Endothelial cell of umbilical vein (primary cell): Measurements from ENCODE around the gene PDSS2. TPM values are rescaled to one million over a fixed set of nuclear protein-coding genes. Genes with fewer than 3 reads are reported as not detected.
A peak's percentile ranks its signal among the peaks of the same experiment; 100 is the strongest.

Experiments
- BruUV-seq: library from RNA; stranded (reverse); fragments of 400-500 nt; replicated peaks from 2 replicates; lab custom pipeline; 2021; lab: Mats Ljungman, UMichigan
- CTCF ChIA-PET: fragments of 300-600, 350-600 bp; sonication (Branson Sonifier 250); formaldehyde crosslinking; loops from one replicate; lab custom pipeline; 2021; ENCODE audit warnings: antibody characterized with exemption, inconsistent platforms; lab: Charles Lee
- POLR2A ChIA-PET: fragments of 300-600, 350-600 bp; sonication (Branson Sonifier 250); formaldehyde crosslinking; loops from one replicate; lab custom pipeline; 2021; ENCODE audit warnings: antibody characterized with exemption, inconsistent platforms; lab: Charles Lee
- DNase-seq: peaks from one replicate; pipeline ENCODE4 v3.0.0-alpha.2; 2011; ENCODE audit warnings: low read depth, low spot score
- FAIRE-seq: peaks from 2 replicates; lab custom pipeline; 2011; peaks lifted over from hg19 to GRCh38; lab: Jason Lieb, UNC
- H2AFZ ChIP-seq: 2 replicates; pipeline ENCODE4 v1.6.0; 2012; ENCODE audit warnings: low read depth, low read length, control low read depth, inconsistent platforms
- H3K27ac ChIP-seq: 2 replicates; pipeline ENCODE4 v1.5.1; 2011; ENCODE audit warnings: low read depth, mild to moderate bottlenecking, control low read depth, low read length, moderate library complexity; ENCODE audit not compliant: insufficient read depth
- H3K27me3 ChIP-seq, 2 experiments: 2 replicates each; pipeline versions ENCODE4 v1.6.0 to v1.6.1; 2011; ENCODE audit warnings: low read length in 2 of 2, mixed read lengths in 1 of 2; ENCODE audit not compliant: control insufficient read depth in 2 of 2, insufficient read depth in 2 of 2
- H3K36me3 ChIP-seq, 2 experiments: 2 replicates in 1 of 2; 3 replicates in 1 of 2; pipeline ENCODE4 v1.5.1; 2011; ENCODE audit warnings: low read length in 2 of 2, mild to moderate bottlenecking in 1 of 2, moderate library complexity in 1 of 2; ENCODE audit not compliant: control insufficient read depth in 2 of 2, insufficient read depth in 2 of 2; ENCODE audit errors: extremely low read depth in 1 of 2
- H3K4me1 ChIP-seq: 3 replicates; pipeline ENCODE4 v1.5.1; 2011; ENCODE audit warnings: mild to moderate bottlenecking, low read length; ENCODE audit not compliant: control insufficient read depth, insufficient read depth; ENCODE audit errors: extremely low read depth
- H3K4me2 ChIP-seq: 2 replicates; pipeline ENCODE4 v1.6.1; 2011; ENCODE audit warnings: low read length, control low read depth, mixed read lengths; ENCODE audit not compliant: insufficient read depth
- H3K4me3 ChIP-seq, 3 experiments: fragments of 200-600 bp in 1 of 3; sonication (generic), shearing (Covaris generic) in 1 of 3; replicated peaks in 1 of 3; 2 replicates each; pipeline ENCODE4 v1.5.1; 2011 to 2016; ENCODE audit warnings: control low read depth in 3 of 3, low read length in 3 of 3, mild to moderate bottlenecking in 2 of 3, inconsistent platforms in 1 of 3, low read depth in 1 of 3, moderate library complexity in 1 of 3; ENCODE audit not compliant: insufficient read depth in 1 of 3
- H3K79me2 ChIP-seq: 2 replicates; pipeline ENCODE4 v1.6.0; 2012; ENCODE audit warnings: low read length, inconsistent platforms; ENCODE audit not compliant: control insufficient read depth, insufficient read depth
- H3K9ac ChIP-seq: replicated peaks from 2 replicates; pipeline ENCODE3; 2011; ENCODE audit warnings: low read length, control low read depth; ENCODE audit not compliant: insufficient read depth; ENCODE audit errors: extremely low read depth
- H3K9me1 ChIP-seq: replicated peaks from 3 replicates; pipeline ENCODE4 v1.6.0; 2011; ENCODE audit warnings: mild to moderate bottlenecking, low read length; ENCODE audit not compliant: control insufficient read depth, insufficient read depth; ENCODE audit errors: extremely low read depth
- H3K9me3 ChIP-seq: replicated peaks from 2 replicates; pipeline ENCODE4 v1.5.1; 2012; ENCODE audit warnings: low read length, inconsistent platforms; ENCODE audit not compliant: control insufficient read depth, insufficient read depth
- H4K20me1 ChIP-seq: replicated peaks from 2 replicates; pipeline ENCODE3; 2011; ENCODE audit warnings: mild to moderate bottlenecking, low read length; ENCODE audit not compliant: control insufficient read depth, insufficient read depth; ENCODE audit errors: extremely low read depth
- EZH2 ChIP-seq: IDR thresholded peaks from 2 replicates; pipeline ENCODE4 v1.6.1; 2012; ENCODE audit warnings: borderline replicate concordance, low read depth, mild to moderate bottlenecking, moderate library complexity, low read length, inconsistent platforms; ENCODE audit not compliant: severe bottlenecking
- JUN ChIP-seq: IDR thresholded peaks from 2 replicates; pipeline ENCODE4 v1.6.1; 2011; ENCODE audit warnings: borderline replicate concordance, low read depth; ENCODE audit not compliant: insufficient read length, insufficient read depth
- POLR2A ChIP-seq: IDR thresholded peaks from 2 replicates; pipeline ENCODE4 v1.6.1; 2012; ENCODE audit warnings: low read depth, mild to moderate bottlenecking, control low read depth, low read length
- dilution Hi-C: fragments of 300-500 bp; cut with MboI; formaldehyde crosslinking; loops from one replicate; pipeline ENCODE4 v1.15.0; 2019; ENCODE audit warnings: low sequenced_read_pairs; ENCODE audit not compliant: extremely low pct_ligation_motif_present
- intact Hi-C: fragments of 100-400 bp; cut with micrococcal nuclease; formaldehyde crosslinking; loops from one replicate; pipeline ENCODE4 v1.10.0; 2022
- polyA plus RNA-seq, 4 experiments: library from polyadenylated mRNA; depleted of rRNA in 3 of 4; stranded (reverse) in 3 of 4; unstranded in 1 of 4; fragments of >200 nt; gene quantifications; 2 replicates each; pipeline versions ENCODE4 v1.2.1 to v1.2.3, GENCODE V29; 2011 to 2012; ENCODE audit warnings: missing spikeins in 1 of 4
- total RNA-seq: library from RNA; stranded (reverse); gene quantifications from 2 replicates; pipeline ENCODE4 v1.2.3, GENCODE V29; 2021
- TF ChIP-seq, protein P1 (sequence below): IDR thresholded peaks from 2 replicates; pipeline ENCODE4 v1.6.1; 2011; ENCODE audit not compliant: insufficient read depth, insufficient read length
- TF ChIP-seq, protein P2 (sequence below), 2 donors: IDR thresholded peaks; 1 replicate in 1 of 2; 2 replicates in 1 of 2; pipeline ENCODE4 v1.5.1; 2011; ENCODE audit warnings: low read length in 2 of 2, mild to moderate bottlenecking in 2 of 2, moderate library complexity in 2 of 2, control low read depth in 1 of 2, inconsistent platforms in 1 of 2, low read depth in 1 of 2; ENCODE audit not compliant: insufficient read depth in 1 of 2; ENCODE audit errors: extremely low read depth in 1 of 2

The PDSS2 gene
- total and polyA plus RNA-seq, 2 donors (not counting 3 experiments of a cell fraction or from before 2014, with no cell fraction given) = 7.6 to 9.3 TPM

GRCh38 chr6:107105511-107106116 lies 353.8 kb downstream of the PDSS2 start:
- Histone ChIP-seq H3K9ac (no peak overlapping the region), H2AFZ (no peak overlapping the region), H3K9me1 (no peaks in the 10 kb centered on the region), H3K4me3 (no peak overlapping the region), H3K36me3 (no peaks in the 10 kb centered on the region), H3K4me1 (no peaks in the 10 kb centered on the region), H3K79me2 (no peaks in the 10 kb centered on the region), H3K27me3 (no peaks in the 10 kb centered on the region), H4K20me1 (no peaks in the 10 kb centered on the region), H3K9me3 (no peaks in the 10 kb centered on the region), H3K4me2 (no peak overlapping the region), H3K27ac (no peak overlapping the region)
- TF ChIP-seq, protein P1, sequence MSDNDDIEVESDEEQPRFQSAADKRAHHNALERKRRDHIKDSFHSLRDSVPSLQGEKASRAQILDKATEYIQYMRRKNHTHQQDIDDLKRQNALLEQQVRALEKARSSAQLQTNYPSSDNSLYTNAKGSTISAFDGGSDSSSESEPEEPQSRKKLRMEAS = no peak
- TF ChIP-seq EZH2 (no peak), JUN (no peak), POLR2A (no peak)
- TF ChIP-seq, protein P2, sequence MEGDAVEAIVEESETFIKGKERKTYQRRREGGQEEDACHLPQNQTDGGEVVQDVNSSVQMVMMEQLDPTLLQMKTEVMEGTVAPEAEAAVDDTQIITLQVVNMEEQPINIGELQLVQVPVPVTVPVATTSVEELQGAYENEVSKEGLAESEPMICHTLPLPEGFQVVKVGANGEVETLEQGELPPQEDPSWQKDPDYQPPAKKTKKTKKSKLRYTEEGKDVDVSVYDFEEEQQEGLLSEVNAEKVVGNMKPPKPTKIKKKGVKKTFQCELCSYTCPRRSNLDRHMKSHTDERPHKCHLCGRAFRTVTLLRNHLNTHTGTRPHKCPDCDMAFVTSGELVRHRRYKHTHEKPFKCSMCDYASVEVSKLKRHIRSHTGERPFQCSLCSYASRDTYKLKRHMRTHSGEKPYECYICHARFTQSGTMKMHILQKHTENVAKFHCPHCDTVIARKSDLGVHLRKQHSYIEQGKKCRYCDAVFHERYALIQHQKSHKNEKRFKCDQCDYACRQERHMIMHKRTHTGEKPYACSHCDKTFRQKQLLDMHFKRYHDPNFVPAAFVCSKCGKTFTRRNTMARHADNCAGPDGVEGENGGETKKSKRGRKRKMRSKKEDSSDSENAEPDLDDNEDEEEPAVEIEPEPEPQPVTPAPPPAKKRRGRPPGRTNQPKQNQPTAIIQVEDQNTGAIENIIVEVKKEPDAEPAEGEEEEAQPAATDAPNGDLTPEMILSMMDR (IDR thresholded peaks at IDR 0.05; ENCODE audit: extremely low read depth in 1 of 2, insufficient read depth in 1 of 2, low read depth in 1 of 2, low read length in 2 of 2) = no peak
- no peak for FAIRE-seq
- ChIA-PET CTCF (interaction anchor here (0.8 to 1.5 kb wide), 3 partner anchors 8 to 1386 kb away, joined by 3 to 6 read pairs (median 3); no protein-coding TSS in a partner anchor), POLR2A (no interaction called here)
- BruUV-seq = no TSS peak
- dilution Hi-C loops = no loop called here
- intact Hi-C loops = no loop called here
- peak; percentile 25 for DNase-seq
